HEK293 (cell line): ENCODE results near the gene ARHGAP23.

Source experiments
- CTCF ChIA-PET: fragments of 350-600 bp; formaldehyde crosslinking; extraction: SDS; loops from one replicate; lab custom pipeline; 2021; ENCODE audit warnings: antibody characterized with exemption; lab: Yijun Ruan, JAX
- POLR2A ChIA-PET: fragments of 300-600 bp; formaldehyde crosslinking; extraction: SDS; loops from one replicate; lab custom pipeline; 2020; ENCODE audit warnings: antibody characterized with exemption, inconsistent platforms; lab: Yijun Ruan, JAX
- H3K27ac ChIP-seq: fragments of 200-500 bp; sonication (Bioruptor generic); 2 replicates; pipeline ENCODE4 v1.5.1; 2014; ENCODE audit warnings: low read depth, low read length, control low read depth, inconsistent platforms; ENCODE audit errors: extremely low read depth
- H3K36me3 ChIP-seq, 2 experiments: fragments of 200-500 bp in 1 of 2; sonication (Bioruptor generic) in 1 of 2; 1 replicate in 1 of 2; 2 replicates in 1 of 2; pipeline ENCODE4 v1.5.1; 2014 to 2017; ENCODE audit warnings: inconsistent platforms in 2 of 2, low read length in 2 of 2; ENCODE audit not compliant: control insufficient read depth in 2 of 2, insufficient read depth in 1 of 2
- H3K4me1 ChIP-seq: fragments of 200-500 bp; sonication (Bioruptor generic); 2 replicates; pipeline ENCODE4 v1.5.1; 2014; ENCODE audit warnings: mild to moderate bottlenecking, low read length, inconsistent platforms; ENCODE audit not compliant: control insufficient read depth, insufficient read depth
- H3K4me3 ChIP-seq: 2 replicates; pipeline ENCODE4 v1.5.1; 2011; ENCODE audit warnings: low read depth, mild to moderate bottlenecking, control low read depth, low read length, moderate library complexity
- H3K9me3 ChIP-seq: fragments of 200-500 bp; sonication (Bioruptor generic); 2 replicates; pipeline ENCODE4 v1.5.1; 2014; ENCODE audit warnings: low read depth, low read length, inconsistent platforms; ENCODE audit not compliant: control insufficient read depth, insufficient read depth
- EGR2 ChIP-seq: fragments of 450-650 bp; formaldehyde crosslinking; IDR thresholded peaks from 2 replicates; pipeline ENCODE4 v1.5.1; 2016; ENCODE audit warnings: low read depth, missing biosample characterization, missing genetic modification characterization
- GLIS1 ChIP-seq: fragments of 450-650 bp; formaldehyde crosslinking; IDR thresholded peaks from 2 replicates; pipeline ENCODE4 v1.5.1; 2016; ENCODE audit warnings: missing biosample characterization, missing genetic modification characterization
- KLF1 ChIP-seq: fragments of 450-650 bp; formaldehyde crosslinking; IDR thresholded peaks from 2 replicates; pipeline ENCODE4 v1.5.1; 2016; ENCODE audit warnings: missing biosample characterization, missing genetic modification characterization
- KLF9 ChIP-seq: fragments of 450-650 bp; formaldehyde crosslinking; IDR thresholded peaks from 2 replicates; pipeline ENCODE4 v1.5.1; 2016; ENCODE audit warnings: missing biosample characterization, missing genetic modification characterization, low read depth
- PRDM1 ChIP-seq: fragments of 450-650 bp; formaldehyde crosslinking; IDR thresholded peaks from 2 replicates; pipeline ENCODE4; 2016; ENCODE audit warnings: missing biosample characterization, missing genetic modification characterization
- REST ChIP-seq: fragments of 450-650 bp; formaldehyde crosslinking; IDR thresholded peaks from 2 replicates; pipeline ENCODE4 v1.5.1; 2016; ENCODE audit warnings: missing biosample characterization, missing genetic modification characterization
- SP7 ChIP-seq: fragments of 450-650 bp; formaldehyde crosslinking; IDR thresholded peaks from 2 replicates; pipeline ENCODE4 v1.5.1; 2016; ENCODE audit warnings: missing biosample characterization, missing genetic modification characterization
- TSHZ1 ChIP-seq: fragments of 450-650 bp; formaldehyde crosslinking; IDR thresholded peaks from 2 replicates; pipeline ENCODE4 v1.5.1; 2016; ENCODE audit warnings: missing biosample characterization, missing genetic modification characterization, borderline replicate concordance
- ZBTB17 ChIP-seq: fragments of 450-650 bp; formaldehyde crosslinking; IDR thresholded peaks from 2 replicates; pipeline ENCODE4 v1.5.1; 2016; ENCODE audit warnings: missing biosample characterization, missing genetic modification characterization
- ZBTB21 ChIP-seq: fragments of 450-650 bp; formaldehyde crosslinking; IDR thresholded peaks from 2 replicates; pipeline ENCODE4 v1.5.1; 2017; ENCODE audit warnings: missing biosample characterization, missing genetic modification characterization
- ZFP41 ChIP-seq: fragments of 450-650 bp; formaldehyde crosslinking; IDR thresholded peaks from 2 replicates; pipeline ENCODE4 v1.5.1; 2016; ENCODE audit warnings: missing biosample characterization, missing genetic modification characterization, borderline replicate concordance
- ZNF121 ChIP-seq: fragments of 450-650 bp; formaldehyde crosslinking; IDR thresholded peaks from 2 replicates; pipeline ENCODE4 v1.5.1; 2016; ENCODE audit warnings: missing biosample characterization, missing genetic modification characterization
- ZNF280D ChIP-seq: fragments of 450-650 bp; formaldehyde crosslinking; IDR thresholded peaks from 2 replicates; pipeline ENCODE4 v1.5.1; 2016; ENCODE audit warnings: missing biosample characterization, missing genetic modification characterization
- ZNF394 ChIP-seq: fragments of 450-650 bp; formaldehyde crosslinking; IDR thresholded peaks from 2 replicates; pipeline ENCODE4 v1.5.1; 2016; ENCODE audit warnings: missing biosample characterization, missing genetic modification characterization, mild to moderate bottlenecking, moderate library complexity, borderline replicate concordance
- ZNF600 ChIP-seq: fragments of 450-650 bp; formaldehyde crosslinking; IDR thresholded peaks from 2 replicates; pipeline ENCODE4 v1.5.1; 2016; ENCODE audit warnings: missing biosample characterization, missing genetic modification characterization
- ZNF677 ChIP-seq: fragments of 450-650 bp; IDR thresholded peaks from 2 replicates; pipeline ENCODE4 v1.5.0; 2018; ENCODE audit warnings: missing biosample characterization, mild to moderate bottlenecking, missing genetic modification characterization, moderate library complexity
- ZNF768 ChIP-seq: fragments of 450-650 bp; formaldehyde crosslinking; IDR thresholded peaks from 2 replicates; pipeline ENCODE4 v1.5.1; 2018; ENCODE audit warnings: missing biosample characterization, mild to moderate bottlenecking, missing genetic modification characterization
- ZNF843 ChIP-seq: fragments of 450-650 bp; formaldehyde crosslinking; IDR thresholded peaks from 2 replicates; pipeline ENCODE4 v1.5.1; 2016; ENCODE audit warnings: missing biosample characterization, missing genetic modification characterization

ARHGAP23 gene

GRCh38 chr17:38424297-38424972, 3.8 kb upstream of the ARHGAP23 start (continued):
- TF ChIP-seq TSHZ1 (tag by site-specific recombination) (no peak), PRDM1 (tag by site-specific recombination) (peak; percentile 81), ZNF394 (no peak), ZNF280D (tag by site-specific recombination) (no peak), REST (tag by site-specific recombination) (no peak), KLF1 (tag by site-specific recombination) (peak; percentile 52), ZNF121 (tag by site-specific recombination) (no peak), EGR2 (tag by site-specific recombination) (peak; percentile 98), ZNF768 (0 out of 2 replicates have a peak, but pooled peaks have one; percentile 50), ZNF677 (no peak), KLF9 (tag by site-specific recombination) (no peak), GLIS1 (tag by site-specific recombination) (peak; percentile 97), ZBTB21 (tag by site-specific recombination) (no peak), ZFP41 (no peak)

- Histone ChIP-seq H3K4me3 (no peak overlapping the region), H3K9me3 (no peaks in the 10 kb centered on the region), H3K27ac (no peak overlapping the region), H3K36me3 (no peaks in the 10 kb centered on the region), H3K4me1 (peaks cover 3% of the 10 kb centered on the region)
- POLR2A ChIA-PET = no interaction called here
- CTCF ChIA-PET = interaction anchor here (0.6 to 14.8 kb wide), 17 partner anchors 10 to 243 kb away, joined by 3 to 324 read pairs (median 10); partner anchors contain the start of gene SOCS7
- TF ChIP-seq ZBTB17 (tag by site-specific recombination) (0 out of 2 replicates have a peak, but pooled peaks have one; percentile 18), PRDM1 (tag by site-specific recombination) (peak; percentile 55), SP7 (tag by site-specific recombination) (no peak), ZNF600 (tag by site-specific recombination) (peak; percentile 43), ZNF843 (tag by site-specific recombination) (no peak)
Measured at GRCh38 chr17:38425031-38425430, 3.2 kb upstream of the ARHGAP23 start.
